Vagina (tissue), 2 donors: Measurements from ENCODE around the gene MEOX1. TPM values are rescaled to one million over a fixed set of nuclear protein-coding genes. Genes with fewer than 3 reads are reported as not detected.

ENCODE experiments used
- DNase-seq, 2 donors: peaks; one replicate each; pipeline ENCODE4 v3.0.0-alpha.2; 2017; ENCODE audit errors: extremely low spot score in 2 of 2
- H3K27ac ChIP-seq: fragments of 200-600 bp; sonication (generic); one replicate; pipeline ENCODE4 v1.5.1; 2019
- H3K27me3 ChIP-seq: fragments of 200-600 bp; sonication (generic); one replicate; pipeline ENCODE4 v1.5.1; 2019
- H3K36me3 ChIP-seq, 2 donors: fragments of 200-600 bp; sonication (generic); one replicate each; pipeline ENCODE4 v1.5.1; 2017 to 2019
- H3K4me1 ChIP-seq: fragments of 200-600 bp; sonication (generic); one replicate; pipeline ENCODE4 v1.5.1; 2019
- H3K4me3 ChIP-seq, 2 donors: fragments of 200-600 bp; sonication (generic); 1 replicate in 1 of 2; 2 replicates in 1 of 2; pipeline ENCODE4 v1.5.1; 2016 to 2019
- H3K9me3 ChIP-seq: fragments of 200-600 bp; sonication (generic); one replicate; pipeline ENCODE4 v1.5.1; 2019
- CTCF ChIP-seq, 3 experiments: fragments of 450-650 bp in 2 of 3; fragments of 200-600 bp in 1 of 3; sonication (generic) in 1 of 3; IDR thresholded peaks; one replicate each; pipeline ENCODE4 v1.5.1; 2017 to 2019; ENCODE audit warnings: antibody characterized with exemption in 3 of 3, mild to moderate bottlenecking in 2 of 3, moderate library complexity in 2 of 3
- POLR2A ChIP-seq, 2 donors: fragments of 450-650 bp; IDR thresholded peaks; one replicate each; pipeline ENCODE4 v1.6.1; 2017; ENCODE audit warnings: antibody characterized with exemption in 2 of 2, mild to moderate bottlenecking in 2 of 2, moderate library complexity in 2 of 2
- POLR2AphosphoS5 ChIP-seq, 2 donors: sonication (generic); formaldehyde crosslinking; IDR thresholded peaks; one replicate each; pipeline ENCODE4 v1.9.0; 2017; ENCODE audit warnings: antibody characterized with exemption in 2 of 2, mild to moderate bottlenecking in 2 of 2, low read depth in 1 of 2; ENCODE audit not compliant: insufficient read depth in 1 of 2
- intact Hi-C: fragments of 100-400 bp; cut with DNase I; formaldehyde crosslinking; loops from one replicate; pipeline ENCODE4 v1.15.1; 2023
- total RNA-seq: library from RNA; depleted of rRNA; stranded (reverse); fragments of >200 nt; gene quantifications from one replicate; pipeline ENCODE4 v1.2.3, GENCODE V29; 2016

The MEOX1 gene
- total RNA-seq, 1 donor from 2014 or later, result 4.7 TPM

GRCh38 chr17:43601280-43602039 is 60.3 kb downstream of the MEOX1 start:
- Histone ChIP-seq H3K27ac (no peak overlapping the region), H3K36me3 (no peaks in the 10 kb centered on the region), H3K4me1 (peaks cover 21% of the 10 kb centered on the region), H3K9me3 (no peaks in the 10 kb centered on the region), H3K4me3 (no peak overlapping the region), H3K27me3 (no peaks in the 10 kb centered on the region)
- DNase-seq, result no peak
- intact Hi-C loops, result loop anchor here (5.0 kb wide), 1 partner anchor 41 kb away; no protein-coding TSS in a partner anchor
- TF ChIP-seq POLR2A (IDR thresholded peaks at IDR 0.05) (no peak), CTCF (IDR thresholded peaks at IDR 0.05) (no peak), POLR2AphosphoS5 (IDR thresholded peaks at IDR 0.05; ENCODE audit: insufficient read depth in 1 of 2, low read depth in 1 of 2) (no peak)

- Histone ChIP-seq H3K4me3 (no peak overlapping the region), H3K27me3 (no peaks in the 10 kb centered on the region), H3K36me3 (no peaks in the 10 kb centered on the region), H3K9me3 (no peaks in the 10 kb centered on the region), H3K4me1 (peaks cover 21% of the 10 kb centered on the region), H3K27ac (no peak overlapping the region)
- intact Hi-C loops, result loop anchor here (5.0 kb wide), 1 partner anchor 42 kb away; no protein-coding TSS in a partner anchor
- DNase-seq, result no peak
- TF ChIP-seq POLR2AphosphoS5 (IDR thresholded peaks at IDR 0.05; ENCODE audit: insufficient read depth in 1 of 2, low read depth in 1 of 2) (no peak), CTCF (IDR thresholded peaks at IDR 0.05) (no peak), POLR2A (IDR thresholded peaks at IDR 0.05) (no peak)
Measured at GRCh38 chr17:43599835-43600234, 61.9 kb downstream of the MEOX1 start.

- intact Hi-C loops, result no loop called here
- Histone ChIP-seq H3K9me3 (no peaks in the 10 kb centered on the region), H3K27ac (no peak overlapping the region), H3K36me3 (no peaks in the 10 kb centered on the region), H3K4me3 (no peak overlapping the region), H3K27me3 (no peaks in the 10 kb centered on the region), H3K4me1 (peaks cover 21% of the 10 kb centered on the region)
- no peak for TF ChIP-seq CTCF (IDR thresholded peaks at IDR 0.05)
- no peak for TF ChIP-seq POLR2AphosphoS5 (IDR thresholded peaks at IDR 0.05; ENCODE audit: insufficient read depth in 1 of 2, low read depth in 1 of 2)
- no peak for TF ChIP-seq POLR2A (IDR thresholded peaks at IDR 0.05)
- no peak for DNase-seq
Measured at GRCh38 chr17:43599046-43599395, 62.7 kb downstream of the MEOX1 start.

GRCh38 chr17:43598357-43599045 is 63.2 kb downstream of the MEOX1 start:
- Histone ChIP-seq H3K27me3 (no peaks in the 10 kb centered on the region), H3K27ac (no peak overlapping the region)
- TF ChIP-seq CTCF (IDR thresholded peaks at IDR 0.05) (no peak), POLR2A (IDR thresholded peaks at IDR 0.05) (no peak), POLR2AphosphoS5 (IDR thresholded peaks at IDR 0.05; ENCODE audit: insufficient read depth in 1 of 2, low read depth in 1 of 2) (no peak)

More at GRCh38 chr17:43598357-43599045, 63.2 kb downstream of the MEOX1 start:
- intact Hi-C loops, result no loop called here
- Histone ChIP-seq H3K36me3 (no peaks in the 10 kb centered on the region), H3K4me1 (peaks cover 21% of the 10 kb centered on the region), H3K4me3 (no peak overlapping the region), H3K9me3 (no peaks in the 10 kb centered on the region)
- DNase-seq, result no peak
